H1 (cell line): ENCODE measurements around the gene DPH6. TPM values are rescaled to one million over a fixed set of nuclear protein-coding genes. Genes with fewer than 3 reads are reported as not detected.

Experiments used
- FOSL1 ChIP-seq: IDR thresholded peaks from 2 replicates; pipeline ENCODE4 v1.6.1; 2011; ENCODE audit warnings: mild to moderate bottlenecking, low read depth, low read length, moderate library complexity; ENCODE audit not compliant: insufficient read depth
- GABPA ChIP-seq: IDR thresholded peaks from 2 replicates; pipeline ENCODE4 v1.6.1; 2011; ENCODE audit warnings: mild to moderate bottlenecking, low read length, moderate library complexity, borderline replicate concordance; ENCODE audit not compliant: insufficient read depth
- SAP30 ChIP-seq: fragments of 300-600 bp; sonication (generic); IDR thresholded peaks from 2 replicates; pipeline ENCODE4 v1.7.1; 2012; ENCODE audit warnings: low read length, moderate library complexity, mild to moderate bottlenecking, inconsistent platforms; ENCODE audit not compliant: insufficient read depth, insufficient replicate concordance
- YY1 ChIP-seq: IDR thresholded peaks from 2 replicates; pipeline ENCODE4 v1.6.1; 2011; ENCODE audit warnings: low read depth, mild to moderate bottlenecking, low read length
- polyA plus RNA-seq, 7 experiments: library from polyadenylated mRNA; depleted of rRNA in 3 of 7; stranded (reverse) in 5 of 7; unstranded in 2 of 7; fragments of >200 nt in 5 of 7; fragments of 200-250 nt in 2 of 7; gene quantifications; 1 replicate in 5 of 7; 2 replicates in 1 of 7; 4 replicates in 1 of 7; pipeline versions ENCODE4 v1.2.1 to v1.2.3, GENCODE V29; 2011 to 2013; ENCODE audit warnings: missing spikeins in 2 of 7, mixed read lengths in 2 of 7
- total RNA-seq: library from RNA; stranded (reverse); fragmentation: NEBNext Ultra II Directional; extraction: Animal tissue kit (Norgen Biotek cat#: 25700); gene quantifications from 2 replicates; pipeline ENCODE4 v1.2.1, GENCODE V29; 2021

DPH6 gene
- total and polyA plus RNA-seq, 2 of the 8 experiments (the other 6 are each of a cell fraction or from before 2014, with no cell fraction given) = 21.6 to 30.5 TPM

GRCh38 chr15:35547775-35548364 lies 1.9 kb upstream of the DPH6 start (continued):
- no peak for TF ChIP-seq SAP30
- no peak for TF ChIP-seq FOSL1
- no peak for TF ChIP-seq GABPA
- TF ChIP-seq YY1 = peak; percentile 90
